Naive thymus-derived CD4-positive, alpha-beta T cell (primary cell): ENCODE results near the gene ZNF629. TPM values are rescaled to one million over a fixed set of nuclear protein-coding genes. Genes with fewer than 3 reads are reported as not detected.

Experiments
- ATAC-seq: fragments of 150-1000 bp; cut with Tn5 transposase; 2 replicates; pipeline ENCODE4 v1.10.0; 2021; ENCODE audit warnings: mild to moderate bottlenecking, moderate library complexity
- CTCF ChIA-PET: fragments of 350-600 bp; sonication (Branson Sonifier 250); formaldehyde crosslinking; loops from one replicate; lab custom pipeline; 2021; ENCODE audit warnings: antibody characterized with exemption; lab: Charles Lee
- POLR2A ChIA-PET: fragments of 350-600 bp; sonication (Branson Sonifier 250); formaldehyde crosslinking; loops from one replicate; lab custom pipeline; 2021; ENCODE audit warnings: antibody characterized with exemption, inconsistent platforms; lab: Charles Lee
- DNase-seq, 9 donors: peaks; one replicate each; pipeline versions ENCODE4 v3.0.0 to v3.0.0-alpha.2; 2020 to 2022; ENCODE audit warnings: mixed read lengths in 1 of 9
- H3K27ac ChIP-seq: one replicate; pipeline ENCODE4 v1.7.0; 2013; ENCODE audit warnings: mild to moderate bottlenecking, low read depth, low read length, moderate library complexity
- H3K27me3 ChIP-seq, 2 donors: one replicate each; pipeline ENCODE4 v1.7.0; 2013; ENCODE audit warnings: low read length in 2 of 2, mild to moderate bottlenecking in 2 of 2, moderate library complexity in 2 of 2; ENCODE audit not compliant: control insufficient read depth in 2 of 2, insufficient read depth in 2 of 2
- H3K36me3 ChIP-seq, 3 experiments: 1 replicate in 2 of 3; 2 replicates in 1 of 3; pipeline ENCODE4 v1.7.0; 2013; ENCODE audit warnings: low read length in 3 of 3, mild to moderate bottlenecking in 3 of 3, moderate library complexity in 1 of 3; ENCODE audit not compliant: insufficient read depth in 3 of 3, control insufficient read depth in 2 of 3
- H3K4me1 ChIP-seq, 2 donors: one replicate each; pipeline ENCODE4 v1.7.0; 2013; ENCODE audit warnings: low read length in 2 of 2, mild to moderate bottlenecking in 2 of 2, moderate library complexity in 1 of 2; ENCODE audit not compliant: control insufficient read depth in 2 of 2, insufficient read depth in 2 of 2
- H3K4me3 ChIP-seq: 2 replicates; pipeline ENCODE4 v1.7.0; 2013; ENCODE audit warnings: mild to moderate bottlenecking, low read length
- H3K9me3 ChIP-seq, 3 experiments: 1 replicate in 2 of 3; 2 replicates in 1 of 3; pipeline ENCODE4 v1.7.0; 2013; ENCODE audit warnings: low read length in 3 of 3; ENCODE audit not compliant: control insufficient read depth in 2 of 3
- H3K27ac Mint-ChIP-seq, 9 donors: one replicate each; pipeline ENCODE4 v1.8.0; 2020 to 2022; ENCODE audit warnings: mixed read lengths in 9 of 9, mild to moderate bottlenecking in 8 of 9, moderate library complexity in 5 of 9, inconsistent platforms in 2 of 9
- H3K27me3 Mint-ChIP-seq, 5 donors: one replicate each; pipeline ENCODE4 v1.8.0; 2021 to 2022; ENCODE audit warnings: mixed read lengths in 5 of 5, mild to moderate bottlenecking in 1 of 5
- H3K36me3 Mint-ChIP-seq, 5 donors: one replicate each; pipeline ENCODE4 v1.8.0; 2020 to 2022; ENCODE audit warnings: mixed read lengths in 5 of 5, mild to moderate bottlenecking in 3 of 5, inconsistent platforms in 1 of 5
- H3K4me1 Mint-ChIP-seq, 7 donors: one replicate each; pipeline ENCODE4 v1.8.0; 2020 to 2022; ENCODE audit warnings: mixed read lengths in 7 of 7, mild to moderate bottlenecking in 3 of 7, inconsistent platforms in 1 of 7
- H3K4me3 Mint-ChIP-seq, 10 donors: one replicate each; pipeline ENCODE4 v1.8.0; 2020 to 2022; ENCODE audit warnings: mild to moderate bottlenecking in 10 of 10, mixed read lengths in 10 of 10, moderate library complexity in 6 of 10, inconsistent platforms in 2 of 10
- H3K9me3 Mint-ChIP-seq, 11 donors: one replicate each; pipeline ENCODE4 v1.8.0; 2020 to 2022; ENCODE audit warnings: mixed read lengths in 11 of 11, mild to moderate bottlenecking in 4 of 11, inconsistent platforms in 1 of 11, moderate library complexity in 1 of 11
- intact Hi-C, 2 donors: fragments of 100-400 bp; cut with micrococcal nuclease; formaldehyde crosslinking; loops; one replicate each; pipeline ENCODE4 v1.15.1; 2023
- polyA plus RNA-seq, 2 donors: library from polyadenylated mRNA; unstranded; fragments of 300-500 nt; fragmentation: Illumina TruSeq; gene quantifications; one replicate each; pipeline ENCODE4 v1.2.3, GENCODE V29; 2021
- total RNA-seq, 6 experiments: library from RNA in 5 of 6; stranded (reverse) in 5 of 6; gene quantifications; 1 replicate in 5 of 6; 2 replicates in 1 of 6; pipeline ENCODE4 v1.2.3 and lab custom pipeline; 2021 to 2026

Gene ZNF629
- total and polyA plus RNA-seq, 7 experiments from 2014 or later: 0.66 to 11.1 (median 3.1) TPM

- Mint-ChIP-seq H3K36me3 (peaks cover 0 to 11% (median 4%) of the 10 kb centered on the region in 5 donors), H3K27me3 (peaks cover 0 to 27% (median 0%) of the 10 kb centered on the region in 5 donors), H3K4me3 (no peak overlapping the region), H3K9me3 (no peaks in the 10 kb centered on the region), H3K27ac (no peak overlapping the region), H3K4me1 (peaks cover 0 to 21% (median 19%) of the 10 kb centered on the region in 7 donors)
- ChIA-PET POLR2A (interaction anchor here (1.3 kb wide), 1 partner anchor 23 kb away, joined by 3 read pairs; no protein-coding TSS in a partner anchor), CTCF (interaction anchor here (1.0 kb wide), 1 partner anchor 12 kb away, joined by 3 read pairs; no protein-coding TSS in a partner anchor)
- peaks cover 0 to 4% of the 10 kb centered on the region in 2 donors for H3K27me3 ChIP-seq
- peaks cover 4 to 6% of the 10 kb centered on the region in 2 donors for H3K4me1 ChIP-seq
- H3K36me3 ChIP-seq: peaks cover 0 to 28% (median 0%) of the 10 kb centered on the region in 3 experiments
- no peaks in the 10 kb centered on the region for H3K9me3 ChIP-seq
- DNase-seq (no peak), ATAC-seq (no peak)
- intact Hi-C loops: no loop called here
- H3K27ac ChIP-seq: no peak overlapping the region
- H3K4me3 ChIP-seq: no peak overlapping the region
Measured at GRCh38 chr16:30782486-30783279, 4.3 kb downstream of the ZNF629 start.

GRCh38 chr16:30780549-30780948, 6.5 kb downstream of the ZNF629 start:
- CTCF ChIA-PET: no interaction called here
- Histone ChIP-seq H3K9me3 (no peaks in the 10 kb centered on the region), H3K27me3 (no peaks in the 10 kb centered on the region), H3K36me3 (peaks cover 0 to 23% (median 0%) of the 10 kb centered on the region in 3 experiments), H3K27ac (no peak overlapping the region), H3K4me3 (no peak overlapping the region), H3K4me1 (peaks cover 0 to 4% of the 10 kb centered on the region in 2 donors)
- H3K27me3 Mint-ChIP-seq: peaks cover 0 to 11% (median 0%) of the 10 kb centered on the region in 5 donors
- intact Hi-C loops: no loop called here
- no peaks in the 10 kb centered on the region for H3K9me3 Mint-ChIP-seq
- no peak overlapping the region for H3K4me3 Mint-ChIP-seq
- peak overlapping the region in 1 of 9 donors; percentile 7 for H3K27ac Mint-ChIP-seq
- POLR2A ChIA-PET: no interaction called here
- H3K36me3 Mint-ChIP-seq: peaks cover 0 to 11% (median 4%) of the 10 kb centered on the region in 5 donors
- peaks cover 7 to 25% (median 15%) of the 10 kb centered on the region in 7 donors for H3K4me1 Mint-ChIP-seq
- DNase-seq (no peak), ATAC-seq (no peak)

GRCh38 chr16:30780021-30780420, 7.0 kb downstream of the ZNF629 start:
- DNase-seq (no peak), ATAC-seq (no peak)
- peaks cover 0 to 4% of the 10 kb centered on the region in 2 donors for H3K4me1 ChIP-seq
- H3K36me3 Mint-ChIP-seq: peaks cover 0 to 11% (median 5%) of the 10 kb centered on the region in 5 donors
- ChIA-PET CTCF (no interaction called here), POLR2A (no interaction called here)
- no peaks in the 10 kb centered on the region for H3K9me3 Mint-ChIP-seq
- H3K27ac ChIP-seq: no peak overlapping the region
- H3K4me3 Mint-ChIP-seq: no peak overlapping the region
- H3K4me3 ChIP-seq: no peak overlapping the region
- no peaks in the 10 kb centered on the region for H3K27me3 ChIP-seq
- H3K9me3 ChIP-seq: no peaks in the 10 kb centered on the region
- H3K4me1 Mint-ChIP-seq: peaks cover 9 to 25% (median 11%) of the 10 kb centered on the region in 7 donors
- H3K27ac Mint-ChIP-seq: no peak overlapping the region
- H3K27me3 Mint-ChIP-seq: peaks cover 0 to 6% (median 0%) of the 10 kb centered on the region in 5 donors
- intact Hi-C loops: no loop called here
- peaks cover 0 to 23% (median 0%) of the 10 kb centered on the region in 3 experiments for H3K36me3 ChIP-seq

- H3K9me3 Mint-ChIP-seq: no peaks in the 10 kb centered on the region
- intact Hi-C loops: no loop called here
- Histone ChIP-seq H3K27ac (no peak overlapping the region), H3K36me3 (peaks cover 0 to 23% (median 0%) of the 10 kb centered on the region in 3 experiments), H3K27me3 (no peaks in the 10 kb centered on the region), H3K9me3 (no peaks in the 10 kb centered on the region), H3K4me3 (no peak overlapping the region), H3K4me1 (peaks cover 0 to 4% of the 10 kb centered on the region in 2 donors)
- peaks cover 0 to 5% (median 0%) of the 10 kb centered on the region in 5 donors for H3K27me3 Mint-ChIP-seq
- ATAC-seq (no peak), DNase-seq (no peak)
- no peak overlapping the region for H3K27ac Mint-ChIP-seq
- H3K36me3 Mint-ChIP-seq: peaks cover 0 to 11% (median 5%) of the 10 kb centered on the region in 5 donors
- ChIA-PET POLR2A (no interaction called here), CTCF (no interaction called here)
- peaks cover 7 to 26% (median 13%) of the 10 kb centered on the region in 7 donors for H3K4me1 Mint-ChIP-seq
- no peak overlapping the region for H3K4me3 Mint-ChIP-seq
Measured at GRCh38 chr16:30779596-30779995, 7.4 kb downstream of the ZNF629 start.

GRCh38 chr16:30778549-30779244, 8.3 kb downstream of the ZNF629 start:
- peaks cover 0 to 5% (median 0%) of the 10 kb centered on the region in 5 donors for H3K27me3 Mint-ChIP-seq
- Histone ChIP-seq H3K27me3 (no peaks in the 10 kb centered on the region), H3K9me3 (no peaks in the 10 kb centered on the region), H3K4me3 (no peak overlapping the region), H3K27ac (no peak overlapping the region), H3K4me1 (peaks cover 0 to 4% of the 10 kb centered on the region in 2 donors), H3K36me3 (peaks cover 0 to 29% (median 0%) of the 10 kb centered on the region in 3 experiments)
- intact Hi-C loops: no loop called here
- CTCF ChIA-PET: no interaction called here
- DNase-seq (no peak), ATAC-seq (no peak)
- POLR2A ChIA-PET: interaction anchor here (1.6 kb wide), 1 partner anchor 27 kb away, joined by 6 read pairs; no protein-coding TSS in a partner anchor
- no peaks in the 10 kb centered on the region for H3K9me3 Mint-ChIP-seq
- H3K4me3 Mint-ChIP-seq: peak overlapping the region in 2 of 10 donors; percentile 9 to 39
- peaks cover 0 to 11% (median 5%) of the 10 kb centered on the region in 5 donors for H3K36me3 Mint-ChIP-seq
- peaks cover 7 to 28% (median 13%) of the 10 kb centered on the region in 7 donors for H3K4me1 Mint-ChIP-seq
- H3K27ac Mint-ChIP-seq: peak overlapping the region in 2 of 9 donors; percentile 13 to 38

- peak overlapping the region in 2 of 9 donors; percentile 8 to 34 for H3K27ac Mint-ChIP-seq
- no peaks in the 10 kb centered on the region for H3K9me3 Mint-ChIP-seq
- DNase-seq (no peak), ATAC-seq (no peak)
- peaks cover 9 to 29% (median 19%) of the 10 kb centered on the region in 7 donors for H3K4me1 Mint-ChIP-seq
- peaks cover 0 to 5% (median 0%) of the 10 kb centered on the region in 5 donors for H3K27me3 Mint-ChIP-seq
- CTCF ChIA-PET: interaction anchor here (1.1 kb wide), 1 partner anchor 123 kb away, joined by 4 read pairs; no protein-coding TSS in a partner anchor
- Histone ChIP-seq H3K27ac (no peak overlapping the region), H3K9me3 (no peaks in the 10 kb centered on the region), H3K27me3 (no peaks in the 10 kb centered on the region), H3K4me3 (no peak overlapping the region), H3K36me3 (peaks cover 0 to 30% (median 1%) of the 10 kb centered on the region in 3 experiments), H3K4me1 (peaks cover 0 to 4% of the 10 kb centered on the region in 2 donors)
- peaks cover 0 to 10% (median under 1%) of the 10 kb centered on the region in 5 donors for H3K36me3 Mint-ChIP-seq
- POLR2A ChIA-PET: interaction anchor here (0.9 to 1.6 kb wide), 2 partner anchors 25 to 28 kb away, joined by 3 to 6 read pairs; no protein-coding TSS in a partner anchor
- H3K4me3 Mint-ChIP-seq: peak overlapping the region in 8 of 10 donors; percentile 84 to 97 (median 90)
- intact Hi-C loops: no loop called here
Measured at GRCh38 chr16:30777591-30778297, 9.3 kb downstream of the ZNF629 start.
